ENCODE data around the gene DLEU7.
A peak's percentile ranks its signal among the peaks of the same experiment; 100 is the strongest.

The DLEU7 gene

DNA sequence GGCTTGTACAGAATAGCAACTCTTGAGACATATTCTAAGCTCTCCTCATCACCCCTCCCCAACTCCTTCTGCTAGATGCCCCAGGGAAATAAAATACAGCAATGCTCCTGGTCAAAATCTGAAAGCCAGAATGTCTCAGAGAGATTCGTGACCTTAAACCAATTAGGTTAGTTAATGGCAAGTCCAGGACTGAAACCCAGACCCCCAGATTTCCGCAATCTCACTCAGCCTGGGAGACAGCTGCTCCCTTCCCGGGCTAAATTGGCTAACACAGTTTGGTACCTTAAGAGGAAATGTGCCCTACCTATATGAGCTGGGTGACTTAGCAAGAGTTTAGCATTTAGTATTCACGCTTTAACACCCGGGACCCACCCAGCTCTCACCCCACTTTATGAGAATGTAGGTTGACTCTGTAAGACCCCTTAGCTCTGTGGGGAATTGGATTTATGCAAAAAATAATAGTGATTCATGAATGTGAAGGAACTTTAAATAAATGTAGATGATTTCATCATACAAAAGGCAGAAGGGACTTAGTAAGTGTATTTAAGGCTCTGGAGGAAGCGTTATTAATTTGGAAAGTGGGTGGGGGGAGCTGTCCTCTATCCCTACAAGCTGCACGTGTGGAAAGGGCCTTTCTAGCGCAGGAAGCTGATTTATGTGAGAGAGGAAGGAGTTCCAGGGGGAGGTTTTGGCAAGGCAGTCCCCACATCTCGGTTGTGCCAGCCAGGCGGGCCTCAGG lies 1.1 kb downstream of the DLEU7 start:
- no peak for DNase-seq

DNA sequence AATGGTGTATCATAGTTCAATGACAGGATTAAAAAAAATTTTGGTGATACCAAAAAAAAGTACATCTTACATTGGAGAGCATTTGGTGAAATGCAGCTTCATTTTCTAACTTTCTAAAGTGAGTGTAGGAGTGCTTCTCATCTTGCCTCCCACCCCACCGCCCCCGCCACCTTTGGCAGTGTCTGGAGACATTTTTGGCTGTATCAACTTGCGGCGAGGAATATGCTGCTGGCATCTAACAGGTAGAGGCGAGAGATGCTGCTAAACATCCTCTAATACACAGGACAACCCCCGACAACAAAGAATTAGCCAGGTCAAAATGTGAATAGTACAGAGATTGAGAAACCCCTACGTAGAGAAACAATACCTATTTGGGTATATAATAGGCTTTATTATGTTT lies 1.7 kb downstream of the DLEU7 start:
- no peak for DNase-seq

DNA sequence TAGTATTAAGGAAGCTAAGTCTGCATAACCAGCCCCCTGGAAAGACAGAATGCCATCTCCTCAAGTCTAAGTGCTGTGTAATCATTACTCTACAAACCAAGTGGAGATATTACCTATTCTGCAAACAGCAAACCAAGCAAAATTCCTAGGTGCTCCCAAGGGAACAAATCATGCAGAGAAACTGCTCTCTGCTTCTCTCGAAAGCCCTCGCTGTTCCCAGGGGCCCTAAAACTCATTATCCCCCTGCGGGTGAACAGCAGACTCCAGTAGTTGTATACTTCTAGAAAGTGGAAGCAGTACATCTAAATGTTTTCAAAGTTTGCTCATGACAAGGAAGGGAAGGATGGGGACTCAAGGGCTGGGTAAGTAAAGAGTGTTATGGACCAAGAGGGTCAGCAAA lies 3.2 kb downstream of the DLEU7 start:
- no peak for DNase-seq

DNA sequence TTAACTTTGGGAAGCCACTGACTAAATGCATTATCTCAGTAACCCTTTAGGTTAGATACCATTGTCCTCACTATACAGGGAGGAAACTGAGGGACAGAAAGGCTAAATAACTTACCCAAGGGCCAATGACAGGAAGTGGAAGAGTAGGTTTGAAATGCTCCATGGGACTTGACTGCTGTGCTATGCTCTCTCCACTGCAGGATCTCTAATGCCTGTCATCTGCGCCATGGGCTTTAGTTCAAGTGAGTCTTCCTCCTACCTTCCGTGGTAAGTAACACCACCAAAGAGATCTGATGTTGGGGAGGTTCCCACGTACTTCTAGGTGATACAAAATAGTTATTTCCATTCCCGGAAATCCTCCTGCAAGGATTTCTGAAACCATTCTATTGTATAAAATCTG lies 3.7 kb downstream of the DLEU7 start:
- DNase-seq, result no peak

DNA sequence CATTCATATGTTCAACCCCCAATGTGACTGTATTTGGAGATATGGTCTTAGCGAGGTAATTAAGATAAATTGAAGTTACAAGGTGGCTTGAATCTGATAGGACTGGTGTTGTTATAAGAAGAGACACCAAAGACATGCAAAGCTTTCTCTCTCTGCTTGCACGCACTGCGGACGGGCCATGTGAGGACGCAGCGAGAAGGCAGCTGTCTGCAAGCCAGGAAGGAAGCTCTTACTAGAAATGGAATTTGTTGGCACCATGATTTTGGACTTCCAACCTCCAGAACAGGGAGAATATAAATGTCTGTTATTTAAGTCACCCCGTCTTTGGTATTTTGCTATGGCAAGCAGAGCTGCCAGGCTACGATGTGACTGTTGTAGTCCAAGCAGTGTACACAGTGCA lies 4.8 kb downstream of the DLEU7 start:
- no peak for DNase-seq

DNA sequence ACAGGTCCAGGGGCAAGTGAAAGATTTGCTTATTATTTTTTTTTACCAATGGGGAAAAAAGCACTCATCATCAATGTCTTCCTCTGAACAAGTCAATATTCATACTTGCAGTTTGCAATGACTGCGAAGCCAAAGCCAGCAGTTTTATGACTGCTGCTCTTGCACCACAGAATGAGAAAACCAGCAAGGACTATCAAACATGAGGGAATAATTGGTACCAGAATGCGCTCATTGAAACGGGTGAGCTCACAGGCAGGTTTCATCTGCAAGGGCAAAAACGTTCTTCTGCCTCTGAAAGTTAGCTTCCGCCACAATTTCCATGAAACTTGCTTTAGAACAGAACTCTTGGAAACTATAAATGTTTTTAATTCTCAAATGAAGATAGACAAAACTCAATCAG lies 5.5 kb downstream of the DLEU7 start:
- no peak for DNase-seq

GRCh38 chr13:50831512-50831911 lies 12.0 kb downstream of the DLEU7 start:
- DNase-seq, result no peak

GRCh38 chr13:50829896-50830295 lies 13.6 kb downstream of the DLEU7 start:
- DNase-seq, result no peak

DNA sequence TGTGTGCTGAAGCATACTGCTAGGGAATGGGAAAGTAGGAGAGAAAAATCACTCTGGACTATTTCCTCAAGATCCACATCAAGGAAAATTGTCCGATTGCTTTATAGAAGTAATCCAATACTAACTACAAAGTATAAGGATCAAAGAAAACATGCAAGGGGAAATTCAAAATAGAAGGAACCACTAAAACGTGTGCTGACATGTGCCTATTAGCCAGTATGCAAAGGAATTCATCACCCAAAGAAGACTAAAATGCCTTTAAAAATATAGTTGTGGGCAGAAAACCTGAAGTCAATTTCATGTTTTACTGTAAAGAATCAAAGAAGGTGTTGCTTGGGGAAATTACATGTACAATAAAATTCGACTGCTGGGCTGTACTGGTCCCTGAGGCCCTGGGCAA lies 14.3 kb downstream of the DLEU7 start:
- DNase-seq, result no peak

- no peak for DNase-seq
Measured at GRCh38 chr13:50826035-50826434, 17.5 kb downstream of the DLEU7 start.

DNA sequence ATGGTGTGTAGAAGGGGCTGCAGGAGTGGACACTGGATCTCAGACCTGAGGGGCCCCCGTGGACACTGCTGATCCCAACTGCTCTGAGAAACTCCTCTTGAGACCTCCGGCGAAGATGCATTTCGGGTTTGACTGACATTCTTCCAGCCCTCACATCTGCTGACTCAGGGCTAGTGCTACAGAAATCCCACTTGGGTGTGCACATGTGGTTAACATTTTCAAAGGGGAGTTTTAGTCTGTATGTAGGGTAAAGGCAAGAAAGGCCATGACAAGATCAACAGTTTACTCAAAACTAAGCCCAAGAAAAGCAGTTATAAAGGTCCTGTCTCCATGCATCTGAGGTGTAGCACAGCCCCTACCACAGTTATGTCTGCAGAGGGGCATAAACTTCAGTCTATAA lies 31.2 kb downstream of the DLEU7 start:
- no peak for DNase-seq

DNA sequence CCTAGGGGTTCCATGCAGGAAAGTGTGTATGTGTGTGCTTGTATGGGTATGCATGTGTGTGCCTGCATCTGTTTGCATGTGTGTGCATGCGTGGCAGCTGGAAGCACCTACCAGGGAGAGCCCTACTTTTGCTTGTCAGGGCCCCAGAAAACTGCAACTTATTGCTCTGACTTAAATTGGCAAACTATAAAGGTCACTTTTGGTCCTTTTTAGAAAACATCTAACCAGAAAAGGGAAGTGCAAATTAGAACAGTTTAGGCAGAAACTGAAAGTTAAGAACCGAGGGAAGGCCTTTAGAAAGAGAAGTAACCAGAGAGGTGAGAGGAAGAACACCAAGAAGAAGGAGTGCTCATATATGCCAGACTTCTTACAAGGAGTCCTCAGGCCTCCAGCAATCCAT lies 32.5 kb downstream of the DLEU7 start:
- DNase-seq, result no peak

DNA sequence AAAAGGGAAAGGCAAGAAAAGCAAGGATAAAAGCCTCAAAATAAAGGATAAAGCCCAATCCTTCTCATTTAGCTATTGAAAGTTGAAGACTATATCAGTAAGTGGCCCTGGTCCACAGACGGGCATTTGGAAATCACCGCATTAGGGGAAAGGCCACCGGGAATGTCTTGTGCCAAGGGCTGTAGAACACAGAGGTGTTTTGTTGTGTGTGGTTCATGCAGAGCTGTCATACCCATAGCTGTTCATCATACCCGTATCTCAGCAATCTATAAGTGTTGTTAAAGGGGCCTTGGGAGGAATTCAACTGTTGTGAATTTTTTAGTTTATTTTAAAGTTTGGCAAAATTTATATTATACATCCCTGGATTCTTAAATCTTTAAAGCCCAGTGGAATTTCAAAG lies 33.0 kb downstream of the DLEU7 start:
- DNase-seq, result no peak

DNA sequence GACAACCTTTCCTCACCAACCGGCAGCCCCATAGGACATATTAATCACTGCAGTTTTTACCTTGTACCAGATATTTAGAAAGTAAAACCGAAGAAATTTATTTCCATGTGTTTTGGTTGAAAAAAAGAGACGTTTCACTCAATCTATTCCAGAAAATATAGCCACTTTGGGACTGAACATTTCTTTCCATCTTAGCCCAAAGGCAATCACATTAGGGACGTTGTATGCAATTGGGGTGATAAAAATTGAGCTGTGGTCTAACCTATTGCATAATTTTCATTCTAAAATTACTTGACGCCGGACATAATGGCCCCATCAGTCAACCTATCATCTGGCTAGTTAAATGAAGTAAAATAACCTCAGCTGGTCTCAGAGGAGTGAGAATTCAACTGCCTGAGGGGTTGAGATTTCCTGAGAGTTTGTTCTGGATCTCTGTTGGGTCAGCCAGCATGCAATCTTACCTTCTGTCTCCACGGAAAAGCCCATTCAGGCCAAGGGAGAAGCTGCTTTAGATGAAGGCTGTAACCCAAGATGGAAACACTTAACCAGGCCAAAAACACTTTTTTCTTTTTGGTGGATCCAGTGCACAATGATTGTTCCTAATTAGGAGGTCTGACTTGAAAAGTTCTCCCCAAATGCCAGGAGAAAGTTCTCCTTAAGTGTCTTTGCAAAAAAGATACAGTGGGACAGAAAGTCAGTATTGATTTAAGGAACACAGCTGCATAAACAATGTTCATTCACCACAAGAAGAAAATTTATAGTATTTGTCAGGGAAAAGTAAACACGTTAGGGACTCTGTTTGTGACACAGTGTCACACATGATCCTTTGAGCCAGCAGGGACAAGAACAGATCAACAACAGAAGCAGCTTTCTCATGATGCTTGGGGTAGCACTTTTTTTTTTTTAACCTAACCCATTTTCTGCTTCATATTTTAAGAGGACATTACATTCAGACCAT lies 34.1 kb downstream of the DLEU7 start:
- no peak for DNase-seq

DNA sequence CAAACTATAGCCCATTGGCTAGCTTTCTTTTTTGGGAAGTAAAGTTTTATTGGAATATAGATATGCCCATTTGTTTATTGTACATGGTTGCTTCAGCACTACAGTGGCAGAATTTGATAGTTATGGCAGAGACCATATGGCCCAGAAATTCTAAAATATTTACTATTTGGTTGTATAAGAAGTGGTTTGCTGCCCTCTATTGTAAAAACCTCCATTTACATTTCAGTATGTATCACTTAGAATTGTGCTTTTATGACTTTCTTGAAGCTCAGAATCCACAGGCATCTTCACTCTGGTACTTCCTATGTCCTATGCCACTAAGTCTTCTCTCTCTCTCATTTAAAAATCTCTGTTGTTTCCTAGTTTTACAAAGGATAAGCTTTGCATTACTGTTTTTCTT lies 37.7 kb downstream of the DLEU7 start:
- no peak for DNase-seq

- peak; percentile 85 for DNase-seq
Measured at GRCh38 chr13:50801087-50801931, 42.2 kb downstream of the DLEU7 start.

DNA sequence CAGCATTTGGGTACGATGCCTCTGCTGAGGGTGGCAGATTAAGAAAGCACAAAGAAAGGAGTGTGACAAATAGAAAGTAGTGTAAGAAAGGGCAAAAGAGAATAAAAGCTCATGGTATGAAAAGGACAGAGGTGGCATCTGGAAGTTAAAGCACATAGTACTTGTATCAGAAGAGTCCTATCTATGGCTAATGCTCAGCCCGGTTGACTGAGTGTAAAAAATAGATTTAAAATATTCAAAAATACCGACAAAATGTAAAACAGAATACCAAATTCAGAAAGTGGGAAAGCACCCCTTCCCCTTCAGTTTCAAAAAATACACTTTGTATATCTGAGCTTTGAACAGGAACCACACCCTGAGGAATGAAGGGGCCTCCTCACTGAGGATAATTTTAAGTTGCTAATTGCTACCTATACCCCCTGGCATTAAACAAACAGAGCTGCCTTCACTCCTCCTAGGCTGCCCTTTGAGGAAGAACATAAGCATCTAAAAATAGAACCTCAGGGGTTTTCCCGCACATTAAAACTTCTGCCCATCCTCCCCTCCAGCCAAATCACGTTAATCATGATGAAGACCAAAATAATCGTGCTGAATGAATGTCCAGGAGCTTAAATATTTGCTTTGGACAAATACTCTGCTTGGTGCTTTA lies 43.3 kb downstream of the DLEU7 start:
- peak; percentile 83 for DNase-seq

GRCh38 chr13:50798923-50799322 lies 44.6 kb downstream of the DLEU7 start:
- DNase-seq, result no peak

DNA sequence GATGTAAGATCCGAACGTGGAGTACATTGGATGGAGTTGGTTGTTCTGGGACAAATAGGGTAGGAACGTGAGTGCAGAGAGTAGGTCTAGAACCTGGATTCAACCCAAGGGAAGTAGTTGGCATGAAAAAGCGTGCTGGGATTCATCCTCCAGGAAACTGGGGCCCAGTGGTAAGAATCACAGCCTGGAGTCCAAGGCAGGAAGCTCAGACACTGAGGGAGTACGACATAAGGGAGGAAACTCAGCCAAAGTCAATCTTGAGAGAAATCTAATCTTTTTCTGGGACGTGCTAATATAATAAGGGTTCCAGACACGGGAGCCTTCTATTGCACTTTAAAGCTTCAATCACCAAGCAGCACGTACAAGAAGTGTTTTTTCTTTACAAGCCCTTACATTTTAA lies 46.4 kb downstream of the DLEU7 start:
- DNase-seq, result no peak

GRCh38 chr13:50796463-50796862 lies 47.0 kb downstream of the DLEU7 start:
- DNase-seq, result no peak

GRCh38 chr13:50794226-50794625 lies 49.3 kb downstream of the DLEU7 start:
- DNase-seq, result no peak

DNA sequence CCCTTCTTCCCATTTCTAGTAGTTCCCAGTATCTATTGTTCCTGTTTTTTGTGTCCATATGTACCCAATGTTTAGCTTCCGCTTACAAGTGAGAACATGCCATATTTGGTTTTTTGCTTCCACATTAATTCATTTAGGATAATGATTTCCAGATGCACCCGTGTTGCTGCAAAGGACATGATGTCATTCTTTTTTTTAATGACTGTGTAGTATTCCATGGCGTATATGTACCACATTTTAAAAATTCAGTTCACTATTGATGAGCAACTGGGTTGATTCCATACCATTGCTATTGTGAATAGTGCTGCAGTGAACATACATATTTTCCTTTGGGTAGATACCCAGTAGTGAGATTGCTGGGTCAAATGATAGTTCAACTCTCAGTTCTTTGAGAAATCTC lies 50.5 kb downstream of the DLEU7 start:
- no peak for DNase-seq

All from NCI-H748 treated with DMSO at 0.1 percent for 48 hours (cell line).